Measurements from ENCODE around the gene FAM110A.
"Not testable (repeated sequence)": the region's sequence is repeated elsewhere in the genome, so short reads cannot be mapped to it uniquely, and the experiment has no call there.

FAM110A gene

GRCh38 chr20:873875-874607, 40.5 kb downstream of the FAM110A start:
- no peak for DNase-seq (ENCODE audit: low read depth)

- DNase-seq (ENCODE audit: low read depth): no peak
Observed at GRCh38 chr20:875115-875514, 41.6 kb downstream of the FAM110A start.

GRCh38 chr20:877814-878213, 44.3 kb downstream of the FAM110A start:
- no peak for DNase-seq (ENCODE audit: low read depth)

GRCh38 chr20:878511-879307, 45.2 kb downstream of the FAM110A start:
- no peak for DNase-seq (ENCODE audit: low read depth)

- no peak for DNase-seq (ENCODE audit: low read depth)
Observed at GRCh38 chr20:879626-880025, 46.1 kb downstream of the FAM110A start.

GRCh38 chr20:881051-881782, 47.7 kb downstream of the FAM110A start:
- peak; percentile 7 for DNase-seq (ENCODE audit: low read depth)

- DNase-seq (ENCODE audit: low read depth): no peak
Observed at GRCh38 chr20:881783-882144, 48.2 kb downstream of the FAM110A start.

- no peak for DNase-seq (ENCODE audit: low read depth)
Observed at GRCh38 chr20:884983-885952, 51.8 kb downstream of the FAM110A start.

- DNase-seq (ENCODE audit: low read depth): no peak
Observed at GRCh38 chr20:887137-887536, 53.6 kb downstream of the FAM110A start.

- DNase-seq (ENCODE audit: low read depth): no peak
Observed at GRCh38 chr20:888057-888456, 54.5 kb downstream of the FAM110A start.

- DNase-seq (ENCODE audit: low read depth): no peak
Observed at GRCh38 chr20:889106-889505, 55.6 kb downstream of the FAM110A start.

GRCh38 chr20:889932-890463, 56.5 kb downstream of the FAM110A start:
- no peak for DNase-seq (ENCODE audit: low read depth)

GRCh38 chr20:890666-891057, 57.1 kb downstream of the FAM110A start:
- no peak for DNase-seq (ENCODE audit: low read depth)

GRCh38 chr20:891058-891705, 57.7 kb downstream of the FAM110A start:
- DNase-seq (ENCODE audit: low read depth): no peak

GRCh38 chr20:891706-892080, 58.2 kb downstream of the FAM110A start:
- no peak for DNase-seq (ENCODE audit: low read depth)

GRCh38 chr20:892371-892770, 58.9 kb downstream of the FAM110A start:
- not testable (repeated sequence) for DNase-seq (ENCODE audit: low read depth)

Data from stimulated activated CD8-positive, alpha-beta memory T cell treated with anti-CD3 and anti-CD28 coated beads, Interleukin-4, amount 100 ng/mL, for 24 hours (primary cell).